Activated CD4-positive, CD25-positive, alpha-beta regulatory T cell treated with anti-CD3 and anti-CD28 coated beads, Interleukin-2, amount 50 U/mL, for 24 hours (primary cell): ENCODE measurements around the gene LRRC37A3.
"Not testable (repeated sequence)": the region's sequence is repeated elsewhere in the genome, so short reads cannot be mapped to it uniquely, and the experiment has no call there.

Experiments used
- ATAC-seq, 2 donors: fragments of 150-1000 bp; cut with Tn5 transposase; one replicate each; pipeline ENCODE4 v1.10.0; 2021; ENCODE audit warnings: mild to moderate bottlenecking in 1 of 2, moderate library complexity in 1 of 2

The LRRC37A3 gene

GRCh38 chr17:64919289-64920025 is at the start of gene LRRC37A3:
LRRC37A3 (minus strand) TSS chr17:64919478; CDS start chr17:64897257, 22,221 bp downstream.
- ATAC-seq = peak; percentile 97 to 99

GRCh38 chr17:64965873-64966287 is 46.6 kb upstream of the LRRC37A3 start:
- ATAC-seq = peak; percentile 87 to 88

- not testable (repeated sequence) for ATAC-seq
Measured at GRCh38 chr17:64965256-64965872, 46.1 kb upstream of the LRRC37A3 start.

GRCh38 chr17:64964796-64965195 is 45.5 kb upstream of the LRRC37A3 start:
- no peak for ATAC-seq

GRCh38 chr17:64963814-64964213 is 44.5 kb upstream of the LRRC37A3 start:
- not testable (repeated sequence) for ATAC-seq

GRCh38 chr17:64961563-64962378 is 42.5 kb upstream of the LRRC37A3 start:
- ATAC-seq = peak in 1 of 2 donors; percentile 25

GRCh38 chr17:64951877-64952276 is 32.6 kb upstream of the LRRC37A3 start:
- no peak for ATAC-seq

- ATAC-seq = no peak
Measured at GRCh38 chr17:64950871-64951270, 31.6 kb upstream of the LRRC37A3 start.

- no peak for ATAC-seq
Measured at GRCh38 chr17:64947152-64947551, 27.9 kb upstream of the LRRC37A3 start.

GRCh38 chr17:64941761-64942160 is 22.5 kb upstream of the LRRC37A3 start:
- no peak for ATAC-seq

- ATAC-seq = no peak
Measured at GRCh38 chr17:64941045-64941444, 21.8 kb upstream of the LRRC37A3 start.

- no peak for ATAC-seq
Measured at GRCh38 chr17:64940055-64940454, 20.8 kb upstream of the LRRC37A3 start.

- peak; percentile 71 to 80 for ATAC-seq
Measured at GRCh38 chr17:64938925-64939474, 19.7 kb upstream of the LRRC37A3 start.

GRCh38 chr17:64938290-64938689 is 19.0 kb upstream of the LRRC37A3 start:
- ATAC-seq = no peak

- no peak for ATAC-seq
Measured at GRCh38 chr17:64936117-64936516, 16.8 kb upstream of the LRRC37A3 start.

GRCh38 chr17:64934284-64934778 is 15.1 kb upstream of the LRRC37A3 start:
- ATAC-seq = not testable (repeated sequence)

- ATAC-seq = not testable (repeated sequence)
Measured at GRCh38 chr17:64932850-64933249, 13.6 kb upstream of the LRRC37A3 start.

- not testable (repeated sequence) for ATAC-seq
Measured at GRCh38 chr17:64930374-64930773, 11.1 kb upstream of the LRRC37A3 start.

- ATAC-seq = peak; percentile 98
Measured at GRCh38 chr17:64929419-64930209, 10.3 kb upstream of the LRRC37A3 start.

- not testable (repeated sequence) for ATAC-seq
Measured at GRCh38 chr17:64928701-64929100, 9.4 kb upstream of the LRRC37A3 start.

GRCh38 chr17:64927444-64927843 is 8.2 kb upstream of the LRRC37A3 start:
- ATAC-seq = peak; percentile 36 to 42

GRCh38 chr17:64926430-64926829 is 7.2 kb upstream of the LRRC37A3 start:
- ATAC-seq = peak in 1 of 2 donors; percentile 31
